Measurements from ENCODE around the gene RIBC2. TPM values are rescaled to one million over a fixed set of nuclear protein-coding genes. Genes with fewer than 3 reads are reported as not detected.
A peak's percentile ranks its signal among the peaks of the same experiment; 100 is the strongest.
"Not testable (repeated sequence)": the region's sequence is repeated elsewhere in the genome, so short reads cannot be mapped to it uniquely, and the experiment has no call there.

Gene RIBC2
- total RNA-seq, 4 donors from 2014 or later: 0.94 to 1.1 TPM; not detected in 2

- no peak overlapping the region for H3K4me3 ChIP-seq
- ATAC-seq: no peak
- H3K9me3 ChIP-seq: peaks cover 0 to 6% (median 0%) of the 10 kb centered on the region in 3 donors
- peaks cover 0 to 14% (median 0%) of the 10 kb centered on the region in 3 donors for H3K4me1 ChIP-seq
- H3K27ac ChIP-seq: no peak overlapping the region
- TF ChIP-seq EP300 (IDR thresholded peaks at IDR 0.05): no peak
- TF ChIP-seq, protein P1, sequence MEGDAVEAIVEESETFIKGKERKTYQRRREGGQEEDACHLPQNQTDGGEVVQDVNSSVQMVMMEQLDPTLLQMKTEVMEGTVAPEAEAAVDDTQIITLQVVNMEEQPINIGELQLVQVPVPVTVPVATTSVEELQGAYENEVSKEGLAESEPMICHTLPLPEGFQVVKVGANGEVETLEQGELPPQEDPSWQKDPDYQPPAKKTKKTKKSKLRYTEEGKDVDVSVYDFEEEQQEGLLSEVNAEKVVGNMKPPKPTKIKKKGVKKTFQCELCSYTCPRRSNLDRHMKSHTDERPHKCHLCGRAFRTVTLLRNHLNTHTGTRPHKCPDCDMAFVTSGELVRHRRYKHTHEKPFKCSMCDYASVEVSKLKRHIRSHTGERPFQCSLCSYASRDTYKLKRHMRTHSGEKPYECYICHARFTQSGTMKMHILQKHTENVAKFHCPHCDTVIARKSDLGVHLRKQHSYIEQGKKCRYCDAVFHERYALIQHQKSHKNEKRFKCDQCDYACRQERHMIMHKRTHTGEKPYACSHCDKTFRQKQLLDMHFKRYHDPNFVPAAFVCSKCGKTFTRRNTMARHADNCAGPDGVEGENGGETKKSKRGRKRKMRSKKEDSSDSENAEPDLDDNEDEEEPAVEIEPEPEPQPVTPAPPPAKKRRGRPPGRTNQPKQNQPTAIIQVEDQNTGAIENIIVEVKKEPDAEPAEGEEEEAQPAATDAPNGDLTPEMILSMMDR (IDR thresholded peaks at IDR 0.05): no peak
- no peak for TF ChIP-seq POLR2AphosphoS5 (IDR thresholded peaks at IDR 0.05)
- no peak for TF ChIP-seq POLR2A (IDR thresholded peaks at IDR 0.05)
- WGBS, 2 donors (ENCODE audit: low coverage in 1 of 2): 60 to 72% methylated on average over 1 to 2 of the region's 19 CpGs
- no peaks in the 10 kb centered on the region for H3K27me3 ChIP-seq
- H3K36me3 ChIP-seq: no peaks in the 10 kb centered on the region
Observed at GRCh38 chr22:45430871-45431270, 17.4 kb downstream of the RIBC2 start.

GRCh38 chr22:45434981-45435380 is 21.5 kb downstream of the RIBC2 start:
- ATAC-seq: no peak

GRCh38 chr22:45435544-45436139 is 22.1 kb downstream of the RIBC2 start:
- Histone ChIP-seq H3K27ac (peak overlapping the region in 3 of 4 donors; percentile 68 to 75 (median 73)), H3K4me1 (peaks cover 0 to 17% (median 0%) of the 10 kb centered on the region in 3 donors), H3K9me3 (no peaks in the 10 kb centered on the region), H3K4me3 (peak overlapping the region in 1 of 2 donors; percentile 18), H3K27me3 (peaks cover 5% of the 10 kb centered on the region), H3K36me3 (no peaks in the 10 kb centered on the region)
- no peak for TF ChIP-seq POLR2A (IDR thresholded peaks at IDR 0.05)
- TF ChIP-seq, protein P1 (IDR thresholded peaks at IDR 0.05): peak in 3 of 4 experiments; percentile 98 to 99 (median 99)
- no peak for TF ChIP-seq EP300 (IDR thresholded peaks at IDR 0.05)
- peak; percentile 74 for TF ChIP-seq POLR2AphosphoS5 (IDR thresholded peaks at IDR 0.05)
- WGBS, 2 donors (ENCODE audit: low coverage in 1 of 2): 2 to 4% methylated on average over 15 to 16 of the region's 20 CpGs
- peak; percentile 94 for ATAC-seq

More at GRCh38 chr22:45434981-45435380, 21.5 kb downstream of the RIBC2 start:
- Histone ChIP-seq H3K36me3 (no peaks in the 10 kb centered on the region), H3K4me3 (no peak overlapping the region), H3K9me3 (no peaks in the 10 kb centered on the region), H3K27ac (peak overlapping the region in 3 of 4 donors; percentile 68 to 75 (median 73)), H3K27me3 (peaks cover under 1% of the 10 kb centered on the region), H3K4me1 (peaks cover 0 to 17% (median 0%) of the 10 kb centered on the region in 3 donors)
- TF ChIP-seq, protein P1 (IDR thresholded peaks at IDR 0.05): no peak
- no peak for TF ChIP-seq POLR2A (IDR thresholded peaks at IDR 0.05)
- no peak for TF ChIP-seq EP300 (IDR thresholded peaks at IDR 0.05)
- TF ChIP-seq POLR2AphosphoS5 (IDR thresholded peaks at IDR 0.05): no peak
- 81 to 92% methylated on average over 3 to 6 of the region's 6 CpGs for WGBS, 2 donors (ENCODE audit: low coverage in 1 of 2)

- H3K36me3 ChIP-seq, ATAC-seq, H3K27me3 ChIP-seq, H3K27ac ChIP-seq, H3K9me3 ChIP-seq, H3K4me3 ChIP-seq: not testable (repeated sequence)
- WGBS, 2 donors (ENCODE audit: low coverage in 1 of 2): 60% methylated on average over 1 of the region's 34 CpGs; no CpG with 5 or more reads in 1 of the 2 donors
- peaks cover 0 to 25% (median 0%) of the 10 kb centered on the region in 3 donors for H3K4me1 ChIP-seq
Observed at GRCh38 chr22:45436871-45437517, 23.5 kb downstream of the RIBC2 start.

GRCh38 chr22:45438336-45438735 is 24.8 kb downstream of the RIBC2 start:
- Histone ChIP-seq H3K4me3 (no peak overlapping the region), H3K27ac (no peak overlapping the region), H3K27me3 (peaks cover 5% of the 10 kb centered on the region), H3K9me3 (no peaks in the 10 kb centered on the region), H3K36me3 (no peaks in the 10 kb centered on the region), H3K4me1 (peaks cover 0 to 25% (median 0%) of the 10 kb centered on the region in 3 donors)
- ATAC-seq: no peak
- TF ChIP-seq POLR2AphosphoS5 (IDR thresholded peaks at IDR 0.05) (no peak), POLR2A (IDR thresholded peaks at IDR 0.05) (no peak), EP300 (IDR thresholded peaks at IDR 0.05) (no peak)
- TF ChIP-seq, protein P1 (IDR thresholded peaks at IDR 0.05): no peak

- H3K4me1 ChIP-seq: peaks cover 0 to 12% (median 0%) of the 10 kb centered on the region in 3 donors
- not testable (repeated sequence) for H3K36me3 ChIP-seq, H3K4me3 ChIP-seq, H3K9me3 ChIP-seq, ATAC-seq, H3K27ac ChIP-seq, H3K27me3 ChIP-seq
- WGBS, 2 donors (ENCODE audit: low coverage in 1 of 2): 69 to 88% methylated on average over 2 to 8 of the region's 13 CpGs
Observed at GRCh38 chr22:45440688-45441087, 27.2 kb downstream of the RIBC2 start.

Data from gastroesophageal sphincter (tissue), 4 donors.